ENCODE data around the gene SAMD14.

The SAMD14 gene

GRCh38 chr17:50111673-50112655 is 18.0 kb downstream of the SAMD14 start:
- no peak for DNase-seq

DNA sequence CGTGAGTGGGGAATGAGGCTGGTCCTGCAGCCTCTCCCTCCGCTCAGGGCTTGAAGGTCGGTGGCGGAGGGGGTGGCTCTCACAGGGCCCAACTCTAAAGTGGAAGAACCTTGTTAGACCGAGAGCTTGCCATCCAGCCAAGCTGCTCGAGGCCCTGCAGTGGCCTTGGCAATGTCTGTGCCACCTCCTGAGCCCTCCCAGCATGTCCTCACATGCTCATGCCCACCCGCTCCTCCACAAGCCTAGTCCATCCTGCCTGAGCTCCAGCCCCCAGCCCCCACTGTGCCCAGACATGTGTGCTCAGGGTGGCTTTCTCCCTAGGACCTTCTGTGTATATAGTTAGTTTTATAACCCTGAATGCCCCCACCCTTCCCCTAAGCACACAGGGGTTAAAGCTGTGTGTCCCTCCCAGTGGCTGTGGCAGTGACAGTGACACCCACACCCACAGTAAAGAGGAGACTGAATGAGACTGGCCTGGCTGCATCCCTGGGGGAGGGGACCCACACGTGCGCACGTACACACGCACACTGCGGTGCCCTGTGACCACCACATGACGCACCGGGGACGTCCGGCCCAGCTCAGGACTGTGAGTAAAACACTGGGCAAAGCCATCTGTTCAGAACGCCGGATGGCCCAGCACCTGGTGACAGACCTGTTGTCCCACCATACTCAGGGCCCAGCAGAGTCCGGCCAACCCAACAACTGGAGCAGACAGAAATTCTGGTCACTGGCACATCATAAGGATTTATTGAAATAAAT is 19.2 kb downstream of the SAMD14 start:
- no peak for DNase-seq

DNA sequence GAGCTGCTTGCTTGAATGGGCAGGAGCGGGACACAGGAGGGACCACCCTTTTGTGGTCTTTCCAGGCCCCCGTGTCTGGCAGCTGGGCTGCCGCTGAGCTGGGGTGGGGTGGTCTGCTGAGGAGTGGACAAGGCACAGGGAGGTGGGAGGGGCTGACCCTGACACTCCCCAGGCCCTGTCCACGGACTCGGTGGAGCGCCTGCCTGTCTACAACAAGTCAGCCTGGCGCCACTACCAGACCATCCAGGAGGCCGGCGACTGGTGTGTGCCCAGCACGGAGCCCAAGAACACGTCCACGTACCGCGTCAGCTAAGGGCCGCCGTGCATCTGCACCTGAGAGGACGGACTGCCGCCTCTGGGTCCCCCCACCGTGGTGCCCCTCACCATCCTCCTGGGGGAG is 20.2 kb downstream of the SAMD14 start:
- DNase-seq, result no peak

DNA sequence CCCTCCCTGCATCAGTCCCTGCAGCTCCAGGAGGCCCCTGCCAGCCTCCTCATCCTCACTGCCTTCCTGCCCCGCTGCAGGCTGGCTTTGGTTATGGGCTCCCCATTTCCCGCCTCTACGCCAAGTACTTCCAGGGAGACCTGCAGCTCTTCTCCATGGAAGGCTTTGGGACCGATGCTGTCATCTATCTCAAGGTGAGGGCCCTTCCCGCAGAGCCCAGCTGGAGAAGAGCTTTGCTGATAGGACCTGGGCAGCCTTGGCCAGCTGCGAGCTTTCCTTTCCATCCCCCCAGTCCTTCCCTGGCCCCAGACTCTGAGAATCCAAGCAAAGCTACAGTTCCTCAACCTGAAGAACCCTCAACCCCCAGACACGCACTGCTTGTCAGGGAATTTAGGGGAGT is 20.8 kb downstream of the SAMD14 start:
- no peak for DNase-seq

DNA sequence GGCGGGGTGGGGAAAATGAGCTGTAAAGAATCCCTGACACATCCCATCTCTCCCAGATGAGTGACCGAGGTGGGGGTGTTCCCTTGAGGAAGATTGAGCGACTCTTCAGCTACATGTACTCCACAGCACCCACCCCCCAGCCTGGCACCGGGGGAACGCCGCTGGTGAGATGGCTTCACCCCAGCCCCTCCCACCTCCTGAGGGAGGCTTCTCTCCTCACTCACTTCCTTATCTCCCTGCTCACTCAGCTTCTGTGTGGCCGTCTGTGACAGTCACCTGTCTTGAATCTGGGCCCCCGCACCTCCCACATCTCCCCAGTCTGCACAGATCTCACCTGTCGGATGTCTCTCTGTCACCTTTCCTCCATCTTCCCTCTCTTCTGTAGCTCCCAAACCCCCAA is 21.4 kb downstream of the SAMD14 start:
- no peak for DNase-seq

DNA sequence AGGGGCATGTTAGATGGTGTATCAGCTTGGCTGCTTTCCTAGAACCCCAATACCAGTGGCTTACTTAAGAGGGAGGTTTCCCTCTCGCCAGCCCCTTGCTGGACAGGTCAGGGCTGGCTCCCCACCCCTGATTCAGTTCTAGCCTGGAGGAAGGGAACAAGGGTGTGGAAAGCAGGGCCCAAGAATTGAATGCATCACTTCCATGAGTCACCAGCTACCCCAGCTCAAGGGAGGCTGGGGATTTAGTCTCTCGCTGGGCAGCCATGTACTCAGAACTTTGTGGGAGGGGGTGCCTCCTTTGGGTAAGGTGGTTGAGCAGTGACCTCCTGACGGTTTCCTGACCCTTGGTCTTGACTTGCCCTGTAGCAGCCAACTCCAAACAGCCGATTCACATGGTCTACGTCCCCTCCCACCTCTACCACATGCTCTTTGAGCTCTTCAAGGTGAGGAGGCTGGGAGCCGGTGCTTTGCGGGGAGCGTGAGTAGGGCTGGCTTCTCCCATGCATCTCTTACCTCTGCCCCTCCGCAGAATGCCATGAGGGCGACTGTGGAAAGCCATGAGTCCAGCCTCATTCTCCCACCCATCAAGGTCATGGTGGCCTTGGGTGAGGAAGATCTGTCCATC is 22.1 kb downstream of the SAMD14 start:
- no peak for DNase-seq

DNA sequence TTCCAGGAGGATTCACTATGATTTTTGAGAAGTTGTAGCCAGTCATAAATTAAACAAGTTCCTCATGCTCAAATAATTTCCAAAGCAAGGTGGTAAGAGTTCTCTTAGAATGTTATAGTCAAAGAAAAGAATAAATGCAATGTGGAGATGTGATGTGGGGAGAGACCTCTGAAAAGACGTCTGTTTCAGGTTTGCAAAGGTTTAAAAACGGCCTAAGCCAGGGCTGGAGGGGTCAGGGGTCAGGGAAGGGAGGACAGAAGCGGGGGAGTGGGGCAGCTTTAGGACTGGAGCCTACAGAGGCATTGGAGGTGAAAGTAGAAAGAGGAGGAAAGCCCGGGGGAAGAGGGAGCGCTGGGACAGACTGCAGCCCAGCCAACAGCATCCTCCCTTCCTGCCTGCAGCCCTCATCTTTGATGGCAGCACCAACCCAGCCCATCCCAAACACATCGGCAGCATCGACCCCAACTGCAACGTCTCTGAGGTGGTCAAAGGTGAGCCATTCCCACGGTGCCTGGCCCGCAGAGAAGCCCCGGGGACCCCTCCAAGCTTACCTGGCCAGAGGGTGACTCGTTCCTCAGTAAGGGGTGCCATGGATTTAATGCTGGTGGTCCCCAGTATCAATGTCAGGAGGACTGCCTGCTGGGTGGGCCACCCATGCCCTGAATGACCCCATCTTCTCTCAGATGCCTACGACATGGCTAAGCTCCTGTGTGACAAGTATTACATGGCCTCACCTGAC is 23.4 kb downstream of the SAMD14 start:
- no peak for DNase-seq

DNA sequence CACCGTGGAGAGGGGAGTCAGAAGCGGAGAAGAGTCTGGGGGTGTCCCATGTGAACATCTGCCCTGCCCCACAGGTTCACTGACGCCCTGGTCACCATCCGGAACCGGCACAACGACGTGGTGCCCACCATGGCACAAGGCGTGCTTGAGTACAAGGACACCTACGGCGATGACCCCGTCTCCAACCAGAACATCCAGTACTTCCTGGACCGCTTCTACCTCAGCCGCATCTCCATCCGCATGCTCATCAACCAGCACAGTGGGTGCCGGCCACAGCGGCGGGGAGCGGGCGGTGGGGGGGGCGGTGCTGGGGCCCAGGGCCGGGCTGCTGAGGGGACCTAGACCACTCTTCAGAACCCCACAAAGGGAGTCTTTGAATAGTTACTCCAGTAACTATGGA is 24.1 kb downstream of the SAMD14 start:
- no peak for DNase-seq

DNA sequence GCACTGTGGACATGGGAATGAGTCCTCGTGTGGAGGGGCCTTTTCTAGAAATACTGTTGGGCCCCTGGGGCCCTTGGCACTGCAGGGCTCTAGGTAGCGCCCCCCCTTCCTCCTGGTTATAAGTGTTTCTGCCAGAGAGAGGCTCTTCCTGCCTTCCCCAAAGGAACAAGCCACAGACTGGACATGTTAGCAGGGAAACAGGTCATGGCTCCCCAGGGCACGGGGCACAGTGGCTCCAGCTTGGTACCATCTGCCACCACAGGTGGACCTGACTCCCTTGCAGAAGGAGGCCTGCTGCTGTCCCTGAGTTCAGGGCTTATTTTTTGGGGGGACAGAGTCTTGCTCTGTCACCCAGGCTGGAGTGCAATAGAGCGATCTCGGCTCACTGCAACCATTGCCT is 26.0 kb downstream of the SAMD14 start:
- no peak for DNase-seq

DNA sequence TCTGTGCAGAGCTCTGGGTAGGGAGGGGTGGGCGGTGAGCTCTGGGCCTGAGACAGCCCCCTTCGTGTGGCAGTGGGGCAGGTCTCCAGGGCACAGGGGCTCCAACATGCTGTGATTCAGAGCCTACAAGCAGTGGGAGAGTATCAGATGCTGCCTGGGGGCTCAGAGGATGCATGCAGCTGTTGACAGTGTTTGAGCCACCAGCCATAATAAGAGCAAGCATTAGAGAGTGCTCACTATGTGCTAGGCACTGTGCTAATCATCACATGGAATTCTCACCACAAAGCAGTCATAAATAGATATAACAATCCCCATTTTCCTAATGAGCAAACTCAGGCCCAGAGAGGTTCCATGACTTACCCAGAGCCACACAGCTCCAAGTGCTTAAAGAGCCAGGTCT is 26.7 kb downstream of the SAMD14 start:
- no peak for DNase-seq

DNA sequence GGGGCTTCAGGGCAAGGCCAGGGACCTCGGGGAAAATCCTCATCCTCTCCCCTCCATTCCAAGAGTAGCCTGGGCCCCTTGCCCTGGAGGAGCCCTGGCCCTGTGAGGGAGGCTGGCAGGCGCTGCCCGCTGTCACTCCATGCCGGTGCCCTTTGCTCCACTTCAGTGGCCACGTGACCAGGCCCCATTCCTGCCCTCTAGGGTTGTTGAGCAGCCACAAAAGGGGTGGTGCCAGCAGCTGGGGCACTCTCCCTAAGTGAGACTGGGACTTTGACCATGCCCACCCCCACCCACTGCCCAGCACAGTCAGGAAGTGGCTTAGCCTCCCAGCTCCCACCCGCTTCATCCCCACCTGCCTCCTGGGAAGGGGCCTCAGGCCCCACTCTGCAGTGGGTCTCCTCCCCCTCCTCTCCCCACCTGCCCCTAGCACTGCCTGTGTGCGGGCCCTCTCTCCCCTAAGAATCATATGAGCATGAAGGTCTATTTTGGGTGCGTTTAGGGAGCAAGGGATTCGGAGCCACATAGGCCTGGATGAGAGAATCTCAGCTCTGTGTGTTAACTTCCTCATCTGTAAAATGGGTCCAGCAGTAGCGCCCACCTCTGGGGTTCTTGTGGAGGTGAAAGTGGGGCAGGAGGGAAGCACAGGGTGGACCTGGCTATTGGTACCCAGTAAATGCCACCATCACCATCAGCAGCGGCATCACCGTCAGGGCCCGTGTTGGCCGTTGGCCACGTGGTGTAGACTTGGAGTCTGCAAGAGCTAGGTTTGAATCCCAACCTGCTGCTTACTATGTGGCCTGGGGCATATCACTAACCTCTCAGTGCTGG is 27.6 kb downstream of the SAMD14 start:
- DNase-seq, result no peak

- DNase-seq, result no peak
These were observed 28.4 kb downstream of the SAMD14 start for GRCh38 chr17:50101346-50102163.

- no peak for DNase-seq
These were observed 29.0 kb downstream of the SAMD14 start for GRCh38 chr17:50100921-50101345.

DNA sequence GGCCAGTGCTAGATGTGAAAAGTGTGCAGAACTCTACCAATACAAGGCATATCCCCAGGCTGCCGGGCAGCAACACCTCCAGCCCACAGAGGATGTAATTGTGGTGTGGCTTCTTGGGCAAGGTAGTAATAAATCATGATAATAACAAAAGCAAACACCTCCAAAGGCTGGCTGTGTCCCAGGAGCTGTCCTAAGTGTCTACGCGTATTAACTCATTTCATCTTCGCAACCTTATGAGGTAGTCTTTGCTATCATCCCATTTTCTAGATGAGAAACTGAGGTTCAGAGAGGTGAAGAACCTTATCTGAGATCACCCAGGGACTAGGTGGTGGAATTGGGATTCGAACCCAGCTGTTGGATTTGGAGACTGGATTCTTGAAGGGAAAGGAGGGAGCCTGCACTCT is 29.5 kb downstream of the SAMD14 start:
- no peak for DNase-seq

- no peak for DNase-seq
These were observed 31.0 kb downstream of the SAMD14 start for GRCh38 chr17:50099003-50099402.

DNA sequence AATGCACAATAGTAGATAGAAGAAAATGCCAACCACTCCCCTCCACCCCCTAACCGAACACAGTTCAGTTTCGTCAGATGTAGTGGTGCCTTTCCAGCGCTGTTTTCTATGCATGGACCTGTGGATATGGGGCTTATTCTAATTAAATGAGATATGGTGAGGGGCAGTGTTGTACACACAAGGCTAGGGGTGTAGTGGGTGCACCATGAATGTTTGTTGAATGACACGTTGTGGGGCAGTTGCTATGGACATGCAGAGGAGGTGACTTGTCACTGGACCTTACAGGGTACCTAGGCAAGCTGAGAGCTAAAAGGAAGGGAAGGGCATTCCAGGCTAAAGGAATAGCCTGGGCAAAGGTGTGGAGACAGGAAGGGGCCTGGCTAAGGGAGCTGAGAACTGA is 31.4 kb downstream of the SAMD14 start:
- no peak for DNase-seq

DNA sequence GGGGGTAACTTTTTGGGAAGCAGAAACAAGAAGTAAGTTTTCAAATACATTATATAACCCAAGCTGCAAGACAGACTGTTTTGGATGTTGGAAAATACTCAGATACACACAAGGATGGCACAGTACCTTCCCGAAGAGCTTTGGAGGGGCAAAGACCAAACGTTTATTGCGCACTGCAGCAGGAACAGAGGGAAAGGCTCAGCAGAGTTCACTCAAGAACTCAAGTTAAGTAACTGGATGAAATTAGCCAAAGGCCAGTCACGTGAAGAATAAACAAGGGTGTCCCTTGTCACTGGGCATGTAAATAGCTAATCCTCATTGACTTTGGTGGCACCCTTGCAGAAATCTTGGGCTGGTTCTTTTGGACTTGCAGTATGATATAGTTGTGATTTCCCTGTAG is 32.0 kb downstream of the SAMD14 start:
- DNase-seq, result no peak

GRCh38 chr17:50097455-50097854 is 32.5 kb downstream of the SAMD14 start:
- DNase-seq, result no peak

- no peak for DNase-seq
These were observed 33.2 kb downstream of the SAMD14 start for GRCh38 chr17:50096758-50097157.

DNA sequence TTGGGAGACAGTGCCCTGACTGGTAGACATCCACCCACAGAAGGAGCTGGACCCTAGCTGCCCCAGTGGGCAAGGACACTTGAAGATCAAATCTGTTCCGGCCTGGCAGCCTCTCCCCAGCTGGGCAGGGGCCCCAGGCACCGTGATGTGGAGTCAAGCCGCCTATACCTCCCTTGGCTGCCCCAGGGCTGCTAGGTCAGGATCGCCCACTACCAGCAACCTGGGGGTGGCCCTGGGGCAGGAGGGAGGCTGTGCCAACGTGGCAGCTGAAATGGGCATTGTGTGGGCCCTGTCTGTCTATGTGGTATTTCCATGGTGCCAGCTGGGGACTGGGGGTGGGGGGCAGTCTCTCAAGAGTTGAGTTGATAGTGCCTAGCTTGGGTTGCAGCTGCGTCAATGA is 33.9 kb downstream of the SAMD14 start:
- DNase-seq, result no peak

- DNase-seq, result no peak
These were observed 34.3 kb downstream of the SAMD14 start for GRCh38 chr17:50095626-50096037.
